Measurements from ENCODE around the gene CLEC16A. TPM values are rescaled to one million over a fixed set of nuclear protein-coding genes. Genes with fewer than 3 reads are reported as not detected.
A peak's percentile ranks its signal among the peaks of the same experiment; 100 is the strongest.

Gene CLEC16A
- total RNA-seq, 1 donor from 2014 or later, result 34.6 TPM

- no peaks in the 10 kb centered on the region for H3K27me3 ChIP-seq (ENCODE audit: low read depth)
- ATAC-seq (no peak), DNase-seq (no peak)
- H3K4me3 ChIP-seq, result no peak overlapping the region
- intact Hi-C loops (cut with DNase I), result no loop called here
- H3K9me3 ChIP-seq, result no peaks in the 10 kb centered on the region
- H3K27ac ChIP-seq, result no peak overlapping the region
- peaks cover 6% of the 10 kb centered on the region for H3K4me1 ChIP-seq
- peaks cover 18% of the 10 kb centered on the region for H3K36me3 ChIP-seq
- TF ChIP-seq CTCF (IDR thresholded peaks at IDR 0.05), result no peak
Measured at GRCh38 chr16:11073407-11073999, 129.1 kb downstream of the CLEC16A start.

GRCh38 chr16:11074131-11074530 lies 129.8 kb downstream of the CLEC16A start:
- H3K9me3 ChIP-seq, result no peaks in the 10 kb centered on the region
- TF ChIP-seq CTCF (IDR thresholded peaks at IDR 0.05), result no peak
- H3K27me3 ChIP-seq (ENCODE audit: low read depth), result no peaks in the 10 kb centered on the region
- no peak for ATAC-seq
- peaks cover 18% of the 10 kb centered on the region for H3K36me3 ChIP-seq
- intact Hi-C loops (cut with DNase I), result no loop called here
- no peak for DNase-seq
- no peak overlapping the region for H3K27ac ChIP-seq
- no peak overlapping the region for H3K4me3 ChIP-seq
- H3K4me1 ChIP-seq, result peaks cover 12% of the 10 kb centered on the region

- DNase-seq, result no peak
- TF ChIP-seq CTCF (IDR thresholded peaks at IDR 0.05), result no peak
- intact Hi-C loops (cut with DNase I), result no loop called here
- ATAC-seq, result no peak
- no peak overlapping the region for H3K27ac ChIP-seq
- H3K9me3 ChIP-seq, result no peaks in the 10 kb centered on the region
- H3K4me3 ChIP-seq, result no peak overlapping the region
- H3K4me1 ChIP-seq, result peaks cover 17% of the 10 kb centered on the region
- no peaks in the 10 kb centered on the region for H3K27me3 ChIP-seq (ENCODE audit: low read depth)
- peaks cover 18% of the 10 kb centered on the region for H3K36me3 ChIP-seq
Measured at GRCh38 chr16:11075163-11075562, 130.8 kb downstream of the CLEC16A start.

- intact Hi-C loops (cut with DNase I), result no loop called here
- peaks cover 20% of the 10 kb centered on the region for H3K4me1 ChIP-seq
- ATAC-seq, result no peak
Measured at GRCh38 chr16:11076259-11077018, 132.1 kb downstream of the CLEC16A start.

GRCh38 chr16:11078812-11079459 lies 134.6 kb downstream of the CLEC16A start:
- Histone ChIP-seq H3K4me1 (peaks cover 20% of the 10 kb centered on the region), H3K4me3 (no peak overlapping the region), H3K36me3 (no peaks in the 10 kb centered on the region), H3K9me3 (no peaks in the 10 kb centered on the region), H3K27ac (peak overlapping the region; percentile 18), H3K27me3 (ENCODE audit: low read depth) (no peaks in the 10 kb centered on the region)
- intact Hi-C loops (cut with DNase I), result no loop called here
- TF ChIP-seq CTCF (IDR thresholded peaks at IDR 0.05), result no peak
- ATAC-seq, result no peak
- no peak for DNase-seq

More at GRCh38 chr16:11076259-11077018, 132.1 kb downstream of the CLEC16A start:
- no peaks in the 10 kb centered on the region for H3K27me3 ChIP-seq (ENCODE audit: low read depth)
- DNase-seq, result no peak
- no peak overlapping the region for H3K4me3 ChIP-seq
- no peak overlapping the region for H3K27ac ChIP-seq
- TF ChIP-seq CTCF (IDR thresholded peaks at IDR 0.05), result no peak
- no peaks in the 10 kb centered on the region for H3K9me3 ChIP-seq
- H3K36me3 ChIP-seq, result peaks cover 10% of the 10 kb centered on the region

All from lower lobe of right lung (tissue), 2 donors.